PC-9 (cell line): ENCODE data around the gene PTPN18. TPM values are rescaled to one million over a fixed set of nuclear protein-coding genes. Genes with fewer than 3 reads are reported as not detected.
"Not testable (repeated sequence)": the region's sequence is repeated elsewhere in the genome, so short reads cannot be mapped to it uniquely, and the experiment has no call there.

Source experiments
- BruUV-seq: library from RNA; stranded (reverse); fragments of 400-500 nt; replicated peaks from 2 replicates; lab custom pipeline; 2021; lab: Mats Ljungman, UMichigan
- CTCF ChIA-PET: fragments of 300-600 bp; sonication (Branson Sonifier 250); formaldehyde crosslinking; loops from one replicate; lab custom pipeline; 2022; ENCODE audit warnings: antibody characterized with exemption; lab: Charles Lee
- POLR2A ChIA-PET: fragments of 300-600 bp; sonication (Branson Sonifier 250); formaldehyde crosslinking; loops from one replicate; lab custom pipeline; 2022; ENCODE audit warnings: antibody characterized with exemption; ENCODE audit not compliant: unreplicated experiment; lab: Charles Lee
- DNase-seq, 2 experiments: peaks; one replicate each; pipeline versions ENCODE4 v3.0.0 to v3.0.0-alpha.2; 2015 to 2022; ENCODE audit warnings: mixed read lengths in 1 of 2
- H2AFZ ChIP-seq: fragments of 200-600 bp; sonication (generic); 2 replicates; pipeline ENCODE4 v1.8.1; 2017; ENCODE audit warnings: antibody characterized with exemption
- H3F3A ChIP-seq: fragments of 200-600 bp; sonication (generic); 2 replicates; pipeline ENCODE4 v1.8.1; 2017; ENCODE audit warnings: antibody characterized with exemption, mild to moderate bottlenecking, low read depth; ENCODE audit not compliant: insufficient read depth
- H3K27ac ChIP-seq: fragments of 200-600 bp; sonication (generic); 2 replicates; pipeline ENCODE4 v1.6.1; 2016; ENCODE audit warnings: mixed run types
- H3K27me3 ChIP-seq: fragments of 200-600 bp; sonication (generic); 2 replicates; pipeline ENCODE4 v1.6.1; 2016; ENCODE audit warnings: low read depth, mixed run types; ENCODE audit not compliant: insufficient read depth
- H3K36me3 ChIP-seq: fragments of 200-600 bp; sonication (generic); 2 replicates; pipeline ENCODE4 v1.6.1; 2016; ENCODE audit warnings: low read depth, mixed run types
- H3K4me1 ChIP-seq: fragments of 200-600 bp; sonication (generic); replicated peaks from 2 replicates; pipeline ENCODE4 v1.6.1; 2016; ENCODE audit warnings: mixed run types; ENCODE audit not compliant: insufficient read depth
- H3K4me2 ChIP-seq: fragments of 200-600 bp; sonication (generic); 2 replicates; pipeline ENCODE4 v1.6.1; 2017; ENCODE audit warnings: mixed run types
- H3K4me3 ChIP-seq: fragments of 200-600 bp; sonication (generic); 2 replicates; pipeline ENCODE4 v1.6.1; 2016; ENCODE audit warnings: mixed run types
- H3K79me2 ChIP-seq: fragments of 200-600 bp; sonication (generic); 2 replicates; pipeline ENCODE4 v1.6.1; 2017; ENCODE audit warnings: low read depth, mixed run types
- H3K9me2 ChIP-seq: fragments of 200-600 bp; sonication (generic); 2 replicates; pipeline ENCODE4 v1.8.1; 2017; ENCODE audit warnings: mild to moderate bottlenecking; ENCODE audit not compliant: insufficient read depth
- H3K9me3 ChIP-seq: fragments of 200-600 bp; sonication (generic); 2 replicates; pipeline ENCODE4 v1.8.1; 2016; ENCODE audit warnings: low read depth; ENCODE audit not compliant: insufficient read depth
- H4K20me1 ChIP-seq: fragments of 200-600 bp; sonication (generic); 2 replicates; pipeline ENCODE4 v1.8.1; 2017; ENCODE audit not compliant: insufficient read depth
- EZH2 ChIP-seq: fragments of 200-600 bp; sonication (generic); IDR thresholded peaks from 2 replicates; pipeline ENCODE4 v1.8.0; 2017; ENCODE audit warnings: antibody characterized with exemption, low read depth
- intact Hi-C: fragments of 100-400 bp; cut with micrococcal nuclease; formaldehyde crosslinking; loops from one replicate; pipeline ENCODE4 v1.10.0; 2022; ENCODE audit not compliant: unreplicated experiment
- total RNA-seq: library from RNA; stranded (reverse); gene quantifications from 2 replicates; pipeline ENCODE4 v1.2.3, GENCODE V29; 2021
- TF ChIP-seq, protein P1 (sequence below): fragments of 200-600 bp; sonication (generic); conservative IDR thresholded peaks from 2 replicates; pipeline ENCODE4 v1.6.1; 2017; ENCODE audit warnings: mixed run types, antibody characterized with exemption, mild to moderate bottlenecking, moderate library complexity

Gene PTPN18
- total RNA-seq, 1 experiment from 2014 or later = 55.9 TPM

DNA sequence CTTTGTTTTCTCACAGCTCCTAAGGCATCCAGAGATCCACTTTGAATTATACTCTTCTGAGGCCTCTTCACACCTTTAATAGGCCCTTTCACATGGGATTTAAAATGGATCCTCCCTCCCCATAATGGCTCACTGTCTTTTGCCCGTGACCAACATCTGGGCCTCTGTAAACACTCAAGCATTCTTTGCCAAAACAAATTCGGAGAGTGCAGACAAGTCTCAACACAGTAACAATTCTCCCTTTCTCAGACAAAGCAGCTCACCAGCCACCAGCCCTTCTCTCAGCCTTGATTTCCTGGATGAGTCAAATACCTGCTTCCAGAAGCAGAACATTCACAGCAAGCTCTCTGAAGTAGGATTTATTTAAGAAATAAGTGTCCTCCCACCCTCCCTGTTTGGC lies 27.1 kb upstream of the PTPN18 start:
- CTCF ChIA-PET = interaction anchor here (0.6 kb wide), 1 partner anchor 329 kb away, joined by 4 read pairs; no protein-coding TSS in a partner anchor
- H2AFZ ChIP-seq = no peak overlapping the region
- H3K4me2 ChIP-seq = no peak overlapping the region
- intact Hi-C loops = no loop called here
- H3K9me2 ChIP-seq = no peaks in the 10 kb centered on the region
- no peak overlapping the region for H3K4me3 ChIP-seq
- no peaks in the 10 kb centered on the region for H4K20me1 ChIP-seq
- TF ChIP-seq, protein P1, sequence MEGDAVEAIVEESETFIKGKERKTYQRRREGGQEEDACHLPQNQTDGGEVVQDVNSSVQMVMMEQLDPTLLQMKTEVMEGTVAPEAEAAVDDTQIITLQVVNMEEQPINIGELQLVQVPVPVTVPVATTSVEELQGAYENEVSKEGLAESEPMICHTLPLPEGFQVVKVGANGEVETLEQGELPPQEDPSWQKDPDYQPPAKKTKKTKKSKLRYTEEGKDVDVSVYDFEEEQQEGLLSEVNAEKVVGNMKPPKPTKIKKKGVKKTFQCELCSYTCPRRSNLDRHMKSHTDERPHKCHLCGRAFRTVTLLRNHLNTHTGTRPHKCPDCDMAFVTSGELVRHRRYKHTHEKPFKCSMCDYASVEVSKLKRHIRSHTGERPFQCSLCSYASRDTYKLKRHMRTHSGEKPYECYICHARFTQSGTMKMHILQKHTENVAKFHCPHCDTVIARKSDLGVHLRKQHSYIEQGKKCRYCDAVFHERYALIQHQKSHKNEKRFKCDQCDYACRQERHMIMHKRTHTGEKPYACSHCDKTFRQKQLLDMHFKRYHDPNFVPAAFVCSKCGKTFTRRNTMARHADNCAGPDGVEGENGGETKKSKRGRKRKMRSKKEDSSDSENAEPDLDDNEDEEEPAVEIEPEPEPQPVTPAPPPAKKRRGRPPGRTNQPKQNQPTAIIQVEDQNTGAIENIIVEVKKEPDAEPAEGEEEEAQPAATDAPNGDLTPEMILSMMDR = no peak
- DNase-seq = no peak
- BruUV-seq = no TSS peak
- no peak overlapping the region for H3K27ac ChIP-seq
- H3K36me3 ChIP-seq = no peaks in the 10 kb centered on the region
- H3F3A ChIP-seq = no peaks in the 10 kb centered on the region
- POLR2A ChIA-PET = no interaction called here
- peaks cover 63% of the 10 kb centered on the region for H3K27me3 ChIP-seq
- no peaks in the 10 kb centered on the region for H3K9me3 ChIP-seq
- H3K79me2 ChIP-seq = no peaks in the 10 kb centered on the region
- H3K4me1 ChIP-seq = no peaks in the 10 kb centered on the region

DNA sequence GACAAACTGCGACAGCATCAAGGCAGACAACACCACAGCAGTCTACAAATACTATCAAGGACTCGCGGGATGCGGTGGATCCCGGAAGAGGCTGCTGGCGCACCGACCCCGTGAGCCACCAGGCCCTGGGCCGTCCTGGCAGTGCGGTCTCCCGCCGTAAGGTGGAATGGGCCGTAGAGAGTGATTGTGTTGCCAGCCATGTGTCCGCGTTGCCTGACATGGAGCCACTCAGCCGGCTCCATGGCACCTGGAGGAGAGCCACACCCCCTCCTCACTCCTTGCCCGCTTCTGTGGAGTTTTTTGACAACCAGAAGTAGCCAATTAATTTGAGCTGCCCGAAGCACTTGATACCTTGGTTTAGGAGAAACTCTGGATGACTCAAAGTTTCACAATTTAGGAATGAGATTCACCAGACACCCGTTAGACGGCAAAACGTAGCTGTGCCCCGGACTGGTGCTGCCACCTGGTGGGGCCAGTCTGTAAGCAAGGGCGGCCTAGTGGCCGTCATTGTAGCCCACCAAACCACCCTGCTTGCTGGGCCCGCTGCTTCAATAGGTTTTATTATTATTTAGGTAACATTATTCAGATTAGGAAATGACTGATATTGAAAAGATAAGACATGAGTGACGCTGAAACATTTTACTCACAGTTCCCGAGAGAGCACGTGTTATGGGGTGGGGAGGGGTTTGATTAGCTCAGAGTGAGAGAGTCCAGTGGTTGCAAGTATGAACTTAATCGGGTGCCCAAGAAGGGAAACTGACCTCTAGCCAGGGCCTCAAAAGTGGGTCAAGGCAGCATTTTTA lies 23.4 kb upstream of the PTPN18 start:
- Histone ChIP-seq H2AFZ (no peak overlapping the region), H4K20me1 (no peaks in the 10 kb centered on the region), H3K9me3 (no peaks in the 10 kb centered on the region), H3K9me2 (no peaks in the 10 kb centered on the region), H3K4me2 (peak overlapping the region; percentile 43; the same call in 1 of the 2 replicates), H3K27ac (no peak overlapping the region), H3K4me1 (peaks cover 5% of the 10 kb centered on the region; the same call in 1 of the 2 replicates), H3K36me3 (no peaks in the 10 kb centered on the region), H3K27me3 (peaks cover 36% of the 10 kb centered on the region), H3K4me3 (peak overlapping the region; percentile 31; the same call in 1 of the 2 replicates), H3K79me2 (no peaks in the 10 kb centered on the region), H3F3A (peaks cover 4% of the 10 kb centered on the region; the same call in 1 of the 2 replicates)
- DNase-seq = peak; percentile 57 to 73
- BruUV-seq = no TSS peak
- intact Hi-C loops = loop anchor here (1.0 kb wide), 3 partner anchors 151 to 396 kb away; partner anchors contain the start of gene SMPD4
- ChIA-PET CTCF (interaction anchor here (0.5 to 1.7 kb wide), 4 partner anchors 10 to 396 kb away, joined by 3 to 7 read pairs (median 5); partner anchors contain the start of genes IMP4 and SMPD4), POLR2A (interaction anchor here (0.6 kb wide), 1 partner anchor 187 kb away, joined by 4 read pairs; no protein-coding TSS in a partner anchor)
- TF ChIP-seq EZH2 = no peak
- TF ChIP-seq, protein P1 = peak; percentile 95

DNA sequence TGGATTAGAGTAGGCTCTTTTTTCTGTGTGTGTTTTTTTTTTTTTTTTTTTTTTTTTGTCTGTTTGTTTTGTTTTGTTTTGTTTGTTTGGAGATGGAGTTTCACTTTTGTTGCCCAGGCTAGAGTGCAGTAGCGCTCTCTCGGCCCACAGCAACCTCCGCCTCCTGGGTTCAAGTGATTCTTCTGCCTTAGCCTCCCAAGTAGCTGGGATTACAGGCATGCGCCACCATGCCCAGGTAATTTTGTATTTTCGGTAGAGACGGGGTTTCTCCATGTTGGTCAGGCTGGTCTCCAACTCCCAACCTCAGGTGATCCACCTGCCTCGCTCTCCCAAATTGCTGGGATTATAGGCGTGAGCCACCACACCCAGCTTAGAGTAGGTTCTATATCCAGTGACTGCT lies 22.6 kb upstream of the PTPN18 start:
- DNase-seq, H3K9me3 ChIP-seq, H4K20me1 ChIP-seq, H3K4me3 ChIP-seq, H3K27ac ChIP-seq, H3K36me3 ChIP-seq, H3K9me2 ChIP-seq, POLR2A ChIA-PET, H3K79me2 ChIP-seq, BruUV-seq, H2AFZ ChIP-seq, intact Hi-C loops, H3K4me2 ChIP-seq: not testable (repeated sequence)
- peaks cover 11% of the 10 kb centered on the region; the same call in 1 of the 2 replicates for H3F3A ChIP-seq
- peaks cover 13% of the 10 kb centered on the region for H3K4me1 ChIP-seq
- CTCF ChIA-PET = interaction anchor here (0.9 to 1.7 kb wide), 3 partner anchors 9 to 397 kb away, joined by 3 to 7 read pairs (median 4); partner anchors contain the start of gene IMP4
- H3K27me3 ChIP-seq = peaks cover 29% of the 10 kb centered on the region
